ENCODE results near the gene FAM9C. TPM values are rescaled to one million over a fixed set of nuclear protein-coding genes. Genes with fewer than 3 reads are reported as not detected.
"Not testable (repeated sequence)": the region's sequence is repeated elsewhere in the genome, so short reads cannot be mapped to it uniquely, and the experiment has no call there.

FAM9C gene
- total RNA-seq, 1 experiment from 2014 or later: not detected

- no peaks in the 10 kb centered on the region for H3K9me2 ChIP-seq (ENCODE audit: insufficient read depth)
- no TSS peak for BruUV-seq (replicated peaks)
- H3K79me2 ChIP-seq (ENCODE audit: insufficient read depth, low read length): no peaks in the 10 kb centered on the region
- TF ChIP-seq ZBTB33 (IDR thresholded peaks at IDR 0.05; ENCODE audit: extremely low read depth, insufficient replicate concordance, low read length) (no peak), TCF7L2 (IDR thresholded peaks at IDR 0.05; ENCODE audit: borderline replicate concordance, extremely low read depth, insufficient read depth, insufficient read length) (no peak), POLR2AphosphoS5 (IDR thresholded peaks at IDR 0.05; ENCODE audit: low read depth, low read length) (no peak), RAD21 (IDR thresholded peaks at IDR 0.05; ENCODE audit: low read depth) (no peak), ELF1 (IDR thresholded peaks at IDR 0.05; ENCODE audit: borderline replicate concordance, low read depth) (no peak), YY1 (IDR thresholded peaks at IDR 0.05; ENCODE audit: extremely low read depth, insufficient replicate concordance, low read depth, low read length) (no peak)
- TF ChIP-seq, protein P1, sequence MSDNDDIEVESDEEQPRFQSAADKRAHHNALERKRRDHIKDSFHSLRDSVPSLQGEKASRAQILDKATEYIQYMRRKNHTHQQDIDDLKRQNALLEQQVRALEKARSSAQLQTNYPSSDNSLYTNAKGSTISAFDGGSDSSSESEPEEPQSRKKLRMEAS (IDR thresholded peaks at IDR 0.05): no peak
- TF ChIP-seq, protein P2, sequence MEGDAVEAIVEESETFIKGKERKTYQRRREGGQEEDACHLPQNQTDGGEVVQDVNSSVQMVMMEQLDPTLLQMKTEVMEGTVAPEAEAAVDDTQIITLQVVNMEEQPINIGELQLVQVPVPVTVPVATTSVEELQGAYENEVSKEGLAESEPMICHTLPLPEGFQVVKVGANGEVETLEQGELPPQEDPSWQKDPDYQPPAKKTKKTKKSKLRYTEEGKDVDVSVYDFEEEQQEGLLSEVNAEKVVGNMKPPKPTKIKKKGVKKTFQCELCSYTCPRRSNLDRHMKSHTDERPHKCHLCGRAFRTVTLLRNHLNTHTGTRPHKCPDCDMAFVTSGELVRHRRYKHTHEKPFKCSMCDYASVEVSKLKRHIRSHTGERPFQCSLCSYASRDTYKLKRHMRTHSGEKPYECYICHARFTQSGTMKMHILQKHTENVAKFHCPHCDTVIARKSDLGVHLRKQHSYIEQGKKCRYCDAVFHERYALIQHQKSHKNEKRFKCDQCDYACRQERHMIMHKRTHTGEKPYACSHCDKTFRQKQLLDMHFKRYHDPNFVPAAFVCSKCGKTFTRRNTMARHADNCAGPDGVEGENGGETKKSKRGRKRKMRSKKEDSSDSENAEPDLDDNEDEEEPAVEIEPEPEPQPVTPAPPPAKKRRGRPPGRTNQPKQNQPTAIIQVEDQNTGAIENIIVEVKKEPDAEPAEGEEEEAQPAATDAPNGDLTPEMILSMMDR (IDR thresholded peaks at IDR 0.05 in 2 of 3, conservative IDR thresholded peaks at IDR 0.05 in 1 of 3; ENCODE audit: borderline replicate concordance in 1 of 3, insufficient read depth in 1 of 3, low read depth in 2 of 3, low read length in 2 of 3): no peak
- TF ChIP-seq, protein P3, sequence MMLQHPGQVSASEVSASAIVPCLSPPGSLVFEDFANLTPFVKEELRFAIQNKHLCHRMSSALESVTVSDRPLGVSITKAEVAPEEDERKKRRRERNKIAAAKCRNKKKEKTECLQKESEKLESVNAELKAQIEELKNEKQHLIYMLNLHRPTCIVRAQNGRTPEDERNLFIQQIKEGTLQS (IDR thresholded peaks at IDR 0.05): no peak
- ATAC-seq: no peak
- no peak overlapping the region for H3K9ac ChIP-seq (ENCODE audit: low read length)
- no peak for DNase-seq (ENCODE audit: low read depth, low spot score)
- no peaks in the 10 kb centered on the region for H4K20me1 ChIP-seq (ENCODE audit: insufficient read depth)
- intact Hi-C loops (cut with micrococcal nuclease): no loop called here
- ChIA-PET CTCF (no interaction called here), RAD21 (ENCODE audit: low non-redundant PET in 1 of 2, low total read pairs in 2 of 2, uncharacterized antibody in 2 of 2, unreplicated experiment in 2 of 2) (no interaction called here), POLR2A (no interaction called here)
- H2AFZ ChIP-seq (ENCODE audit: low read depth, low read length, poor library complexity, severe bottlenecking): no peak overlapping the region
- no peak overlapping the region for H3K4me2 ChIP-seq (ENCODE audit: low read length)
- no peaks in the 10 kb centered on the region for H3K9me3 ChIP-seq (ENCODE audit: control insufficient read depth in 1 of 2, insufficient read depth in 1 of 2, low read depth in 1 of 2, low read length in 2 of 2)
- no peaks in the 10 kb centered on the region for H3K27me3 ChIP-seq (ENCODE audit: insufficient read depth, low read length)
- H3K27ac ChIP-seq (ENCODE audit: low read depth, low read length): no peak overlapping the region
- no peaks in the 10 kb centered on the region for H3K4me1 ChIP-seq (ENCODE audit: control insufficient read depth in 1 of 2, insufficient read depth in 2 of 2, low read length in 2 of 2)
- no peak overlapping the region for H3K4me3 ChIP-seq (replicated peaks in 1 of 2; ENCODE audit: low read depth in 1 of 2, low read length in 2 of 2)
- H3K36me3 ChIP-seq (ENCODE audit: control insufficient read depth in 1 of 2, insufficient read depth in 2 of 2, low read length in 2 of 2): no peaks in the 10 kb centered on the region
These were observed 40.2 kb upstream of the FAM9C start for GRCh38 chrX:13084611-13085010.

DNA sequence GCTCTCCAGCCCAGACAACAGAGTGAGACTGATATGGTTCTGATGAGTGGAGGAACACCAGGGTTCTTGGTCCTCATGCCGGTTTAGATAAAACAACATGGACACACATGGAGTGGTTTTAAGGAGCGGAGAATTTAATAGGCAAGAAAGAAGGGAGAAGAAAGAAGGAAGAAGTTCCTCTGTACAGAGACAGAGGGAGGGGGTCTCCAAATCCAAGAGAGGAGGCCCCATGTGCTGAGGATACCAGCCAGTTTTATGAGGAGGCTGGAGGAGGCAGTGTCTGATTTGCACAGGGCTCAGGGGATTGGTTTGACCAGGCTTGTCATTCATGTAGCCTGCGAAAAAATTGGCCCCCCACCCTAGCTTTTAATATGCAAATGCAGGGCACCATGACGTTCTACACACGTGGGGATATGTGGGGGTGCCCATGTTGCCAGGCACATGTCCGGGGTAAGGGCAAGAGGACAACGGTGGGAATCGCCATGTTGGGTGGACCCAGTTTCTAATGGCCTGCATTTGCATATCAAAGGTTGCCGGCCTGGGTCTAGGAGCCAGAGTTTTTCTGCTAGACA lies 39.4 kb upstream of the FAM9C start:
- H3K27ac ChIP-seq (ENCODE audit: low read depth, low read length); H3K9ac ChIP-seq (ENCODE audit: low read length); BruUV-seq (replicated peaks); H3K4me1 ChIP-seq (ENCODE audit: control insufficient read depth in 1 of 2, insufficient read depth in 2 of 2, low read length in 2 of 2); intact Hi-C loops (cut with micrococcal nuclease); H3K27me3 ChIP-seq (ENCODE audit: insufficient read depth, low read length); POLR2A ChIA-PET; ATAC-seq; CTCF ChIA-PET; H2AFZ ChIP-seq (ENCODE audit: low read depth, low read length, poor library complexity, severe bottlenecking); H3K79me2 ChIP-seq (ENCODE audit: insufficient read depth, low read length); H3K9me3 ChIP-seq (ENCODE audit: control insufficient read depth in 1 of 2, insufficient read depth in 1 of 2, low read depth in 1 of 2, low read length in 2 of 2); H4K20me1 ChIP-seq (ENCODE audit: insufficient read depth); H3K4me3 ChIP-seq (replicated peaks in 1 of 2; ENCODE audit: low read depth in 1 of 2, low read length in 2 of 2); RAD21 ChIA-PET (ENCODE audit: low non-redundant PET in 1 of 2, low total read pairs in 2 of 2, uncharacterized antibody in 2 of 2, unreplicated experiment in 2 of 2); H3K9me2 ChIP-seq (ENCODE audit: insufficient read depth); H3K4me2 ChIP-seq (ENCODE audit: low read length); H3K36me3 ChIP-seq (ENCODE audit: control insufficient read depth in 1 of 2, insufficient read depth in 2 of 2, low read length in 2 of 2); DNase-seq (ENCODE audit: low read depth, low spot score): not testable (repeated sequence)
